ENCODE measurements around the gene NTF3.

DNA sequence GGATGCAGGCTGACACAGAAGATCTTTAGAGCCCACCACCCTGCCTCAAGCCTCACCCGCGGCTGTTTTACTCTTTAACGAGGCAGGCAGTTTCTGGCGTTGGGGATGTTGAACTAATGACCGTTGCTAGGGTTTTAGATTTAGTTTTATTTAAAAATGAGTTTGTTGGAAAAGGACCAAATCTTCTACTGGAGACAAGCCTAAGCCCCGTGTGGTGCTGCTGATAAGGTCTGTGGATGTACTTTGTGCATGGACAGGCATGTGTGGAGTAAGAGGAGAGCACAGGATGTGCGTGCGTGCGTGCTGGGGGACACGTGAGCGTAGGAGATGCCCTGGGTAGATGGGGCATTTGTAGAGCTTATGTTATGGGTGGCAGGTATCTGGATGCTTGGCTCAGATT lies 5.7 kb downstream of the NTF3 start:
- no peak for TF ChIP-seq CTCF (IDR thresholded peaks at IDR 0.05)
- no peak for TF ChIP-seq POLR2A (IDR thresholded peaks at IDR 0.05)
